Thoracic aorta (tissue), 2 donors: ENCODE measurements around the gene SLC6A1. TPM values are rescaled to one million over a fixed set of nuclear protein-coding genes. Genes with fewer than 3 reads are reported as not detected.

Experiments used
- ATAC-seq: fragments of 150-250 bp; one replicate; pipeline ENCODE4 v1.8.0; 2017; ENCODE audit warnings: low read depth; ENCODE audit not compliant: insufficient number of reproducible peaks, low FRiP score
- DNase-seq: peaks from one replicate; pipeline ENCODE4 v3.0.0-alpha.2; 2020; ENCODE audit warnings: low spot score
- H3K27ac ChIP-seq, 2 donors: fragments of 200-600 bp; sonication (generic); 1 replicate in 1 of 2; 2 replicates in 1 of 2; pipeline ENCODE4 v1.5.1; 2016; ENCODE audit warnings: mild to moderate bottlenecking in 2 of 2, moderate library complexity in 2 of 2
- H3K27me3 ChIP-seq: fragments of 200-600 bp; sonication (generic); replicated peaks from 2 replicates; pipeline ENCODE4 v1.6.0; 2016; ENCODE audit warnings: mild to moderate bottlenecking; ENCODE audit not compliant: insufficient read depth
- H3K36me3 ChIP-seq: fragments of 200-600 bp; sonication (generic); one replicate; pipeline ENCODE4 v1.5.1; 2016
- H3K4me1 ChIP-seq, 2 donors: fragments of 200-600 bp; sonication (generic); 1 replicate in 1 of 2; 2 replicates in 1 of 2; pipeline versions ENCODE4 v1.5.1 to v1.6.0; 2016; ENCODE audit warnings: low read depth in 2 of 2, mild to moderate bottlenecking in 1 of 2; ENCODE audit not compliant: control insufficient read depth in 1 of 2
- H3K4me3 ChIP-seq: fragments of 200-600 bp; sonication (generic); 2 replicates; pipeline ENCODE4 v1.5.1; 2016; ENCODE audit warnings: mild to moderate bottlenecking
- H3K9me3 ChIP-seq: fragments of 200-600 bp; sonication (generic); 2 replicates; pipeline ENCODE4 v1.5.1; 2016
- total RNA-seq, 2 donors: library from RNA; depleted of rRNA; stranded (reverse); fragments of >200 nt; gene quantifications; one replicate each; pipeline versions ENCODE4 v1.1.0 to v1.2.3, GENCODE V29; 2016
- TF ChIP-seq, protein P1 (sequence below): fragments of 200-600 bp; sonication (generic); IDR thresholded peaks from one replicate; pipeline ENCODE4 v1.5.1; 2019; ENCODE audit warnings: antibody characterized with exemption

The SLC6A1 gene
- total RNA-seq, 2 donors from 2014 or later = 1.2 to 4.6 TPM

DNA sequence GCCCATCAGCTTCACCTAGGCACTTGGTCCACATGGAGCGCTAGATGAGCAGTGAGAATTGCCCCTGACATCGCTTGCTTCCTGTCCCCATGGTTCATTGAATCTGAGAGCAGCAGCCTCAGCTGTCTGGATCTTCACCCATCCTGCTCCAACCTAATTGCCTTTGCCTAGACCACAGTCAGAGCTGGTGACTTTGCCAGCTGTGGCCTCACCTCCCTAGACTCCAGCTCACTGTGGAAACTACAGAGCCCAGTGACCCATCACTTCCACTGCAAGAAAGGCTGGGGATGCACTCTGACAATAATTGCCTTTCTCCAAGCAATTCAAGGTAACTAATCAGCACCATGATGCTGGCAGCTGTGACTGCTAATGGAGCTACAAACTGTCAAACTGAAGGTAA lies 30.6 kb upstream of the SLC6A1 start:
- DNase-seq = no peak
- Histone ChIP-seq H3K27me3 (no peaks in the 10 kb centered on the region), H3K4me3 (no peak overlapping the region), H3K36me3 (no peaks in the 10 kb centered on the region), H3K9me3 (no peaks in the 10 kb centered on the region), H3K27ac (no peak overlapping the region), H3K4me1 (no peaks in the 10 kb centered on the region)
- TF ChIP-seq, protein P1, sequence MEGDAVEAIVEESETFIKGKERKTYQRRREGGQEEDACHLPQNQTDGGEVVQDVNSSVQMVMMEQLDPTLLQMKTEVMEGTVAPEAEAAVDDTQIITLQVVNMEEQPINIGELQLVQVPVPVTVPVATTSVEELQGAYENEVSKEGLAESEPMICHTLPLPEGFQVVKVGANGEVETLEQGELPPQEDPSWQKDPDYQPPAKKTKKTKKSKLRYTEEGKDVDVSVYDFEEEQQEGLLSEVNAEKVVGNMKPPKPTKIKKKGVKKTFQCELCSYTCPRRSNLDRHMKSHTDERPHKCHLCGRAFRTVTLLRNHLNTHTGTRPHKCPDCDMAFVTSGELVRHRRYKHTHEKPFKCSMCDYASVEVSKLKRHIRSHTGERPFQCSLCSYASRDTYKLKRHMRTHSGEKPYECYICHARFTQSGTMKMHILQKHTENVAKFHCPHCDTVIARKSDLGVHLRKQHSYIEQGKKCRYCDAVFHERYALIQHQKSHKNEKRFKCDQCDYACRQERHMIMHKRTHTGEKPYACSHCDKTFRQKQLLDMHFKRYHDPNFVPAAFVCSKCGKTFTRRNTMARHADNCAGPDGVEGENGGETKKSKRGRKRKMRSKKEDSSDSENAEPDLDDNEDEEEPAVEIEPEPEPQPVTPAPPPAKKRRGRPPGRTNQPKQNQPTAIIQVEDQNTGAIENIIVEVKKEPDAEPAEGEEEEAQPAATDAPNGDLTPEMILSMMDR = no peak
- no peak for ATAC-seq

DNA sequence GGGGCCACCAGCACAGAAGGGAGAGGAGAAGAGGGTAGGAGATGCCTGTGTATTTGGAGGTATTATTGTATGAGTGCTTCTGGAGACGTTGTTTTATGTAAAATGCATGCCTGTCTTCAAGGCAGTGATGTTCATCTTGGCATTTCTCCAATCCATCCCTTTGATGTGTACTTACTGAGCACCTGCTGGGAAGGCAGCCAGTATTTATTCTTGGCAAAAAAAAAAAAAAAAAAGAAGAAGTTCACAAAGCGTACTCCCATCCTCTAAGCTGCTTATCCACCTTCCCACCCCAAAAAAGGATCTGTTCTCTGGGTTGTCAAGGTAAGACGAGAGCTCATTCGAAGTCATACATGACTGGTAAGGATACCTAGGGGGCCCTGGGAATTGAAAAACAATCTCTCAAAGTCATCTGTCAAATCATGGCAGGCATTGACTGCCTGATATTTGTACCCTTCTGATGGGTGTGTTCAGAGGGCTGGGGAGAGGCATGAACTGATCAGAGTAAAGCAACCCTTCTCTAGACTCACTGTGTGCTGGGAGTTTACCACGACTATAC lies 30.0 kb upstream of the SLC6A1 start:
- no peak for DNase-seq
- no peak for ATAC-seq
- H3K27me3 ChIP-seq = no peaks in the 10 kb centered on the region
- H3K4me1 ChIP-seq = no peaks in the 10 kb centered on the region
- H3K4me3 ChIP-seq = no peak overlapping the region
- TF ChIP-seq, protein P1 = no peak
- H3K36me3 ChIP-seq = no peaks in the 10 kb centered on the region
- H3K9me3 ChIP-seq = no peaks in the 10 kb centered on the region
- no peak overlapping the region for H3K27ac ChIP-seq

DNA sequence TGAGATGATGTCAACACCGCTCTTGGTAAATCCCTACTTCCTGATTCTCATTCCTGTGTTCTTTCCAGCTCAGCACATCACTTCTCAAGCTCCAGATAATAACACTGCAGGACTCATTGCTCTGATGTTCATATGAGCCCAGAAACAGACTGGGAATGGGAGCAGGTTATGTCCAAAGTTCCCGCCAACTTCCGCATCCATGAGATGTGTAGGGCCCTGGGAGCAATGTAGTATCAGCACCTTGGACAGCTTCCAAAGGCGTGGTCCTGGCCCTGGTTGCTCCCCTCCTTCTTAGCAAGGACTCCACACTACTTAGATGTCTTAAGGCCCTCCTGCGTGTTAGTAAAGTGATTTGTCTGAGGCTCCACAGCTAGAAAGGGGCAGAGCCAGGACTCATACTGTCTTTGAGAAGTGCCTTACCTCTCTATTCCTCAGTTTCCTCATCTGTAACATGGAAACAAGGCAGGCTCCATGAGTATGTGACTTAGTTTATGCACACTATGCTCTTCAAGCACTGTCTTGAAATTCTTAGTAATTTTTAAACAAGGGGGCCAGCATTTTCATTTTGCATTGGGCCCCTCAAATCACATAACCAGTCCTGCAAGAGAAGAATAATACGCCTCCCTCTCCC lies 27.9 kb upstream of the SLC6A1 start:
- no peaks in the 10 kb centered on the region for H3K27me3 ChIP-seq
- H3K27ac ChIP-seq = no peak overlapping the region
- H3K9me3 ChIP-seq = no peaks in the 10 kb centered on the region
- no peak overlapping the region for H3K4me3 ChIP-seq
- no peak for DNase-seq
- H3K36me3 ChIP-seq = no peaks in the 10 kb centered on the region
- H3K4me1 ChIP-seq = no peaks in the 10 kb centered on the region
- TF ChIP-seq, protein P1 = no peak
- ATAC-seq = no peak

DNA sequence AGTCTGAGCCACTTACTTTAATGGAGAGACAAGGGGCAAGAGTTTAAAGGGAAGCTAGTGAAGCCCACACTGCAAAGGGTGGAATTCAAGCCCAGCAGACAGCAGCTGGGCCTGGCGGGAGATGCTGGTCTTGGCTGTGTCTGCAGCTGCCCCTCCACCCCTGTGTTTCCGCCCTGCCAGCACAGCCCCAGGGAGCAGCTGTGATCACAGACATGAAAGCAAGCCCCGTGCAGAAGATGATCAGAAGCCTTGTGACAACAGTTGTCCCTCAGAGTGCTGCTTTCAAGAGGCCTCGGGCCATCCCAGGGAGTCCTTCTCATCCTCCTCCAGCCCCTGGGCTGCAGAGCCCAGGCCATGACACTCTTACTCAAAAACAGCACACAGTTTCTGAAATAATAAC lies 24.1 kb upstream of the SLC6A1 start:
- no peaks in the 10 kb centered on the region for H3K36me3 ChIP-seq
- no peak for DNase-seq
- no peak overlapping the region for H3K4me3 ChIP-seq
- H3K27ac ChIP-seq = no peak overlapping the region
- no peak for ATAC-seq
- TF ChIP-seq, protein P1 = no peak
- H3K4me1 ChIP-seq = no peaks in the 10 kb centered on the region
- H3K9me3 ChIP-seq = no peaks in the 10 kb centered on the region
- H3K27me3 ChIP-seq = no peaks in the 10 kb centered on the region

DNA sequence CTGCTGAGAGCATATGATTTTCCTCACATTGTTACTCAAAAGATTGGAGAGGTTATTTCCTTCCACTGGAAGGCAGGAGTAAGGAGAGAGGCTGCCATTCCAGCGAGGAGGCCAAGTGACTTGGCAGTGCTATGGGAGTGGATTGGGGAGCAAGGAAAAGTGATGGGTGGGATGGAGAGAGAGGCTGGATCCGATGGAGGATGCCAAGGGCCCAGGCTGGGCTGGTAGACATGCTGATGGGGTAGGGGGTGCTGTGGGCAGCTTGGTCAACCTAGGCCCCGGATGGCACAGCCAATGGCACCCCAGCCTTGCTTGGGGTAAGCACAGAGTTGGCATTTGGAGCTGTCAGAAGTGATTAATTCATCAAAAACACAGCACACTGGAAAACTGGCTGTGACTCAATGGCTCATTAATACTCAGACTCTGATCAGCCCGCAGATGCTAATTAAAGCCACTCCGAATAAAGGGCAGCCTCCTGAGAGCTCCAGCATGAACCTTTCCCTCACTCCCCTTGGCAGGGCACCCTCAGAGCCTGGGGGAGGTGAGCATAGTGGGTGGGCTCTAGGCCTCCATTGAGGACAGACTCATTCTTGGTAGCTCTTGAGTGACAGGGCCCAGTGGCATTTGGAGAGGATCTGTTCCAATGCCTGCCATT lies 22.1 kb upstream of the SLC6A1 start:
- Histone ChIP-seq H3K4me3 (no peak overlapping the region), H3K9me3 (no peaks in the 10 kb centered on the region), H3K27ac (no peak overlapping the region), H3K4me1 (no peaks in the 10 kb centered on the region), H3K27me3 (no peaks in the 10 kb centered on the region), H3K36me3 (no peaks in the 10 kb centered on the region)
- DNase-seq (no peak), ATAC-seq (no peak)
- TF ChIP-seq, protein P1 = no peak
